Upper lobe of left lung (tissue), 6 donors: ENCODE measurements around the gene SLC5A8. TPM values are rescaled to one million over a fixed set of nuclear protein-coding genes. Genes with fewer than 3 reads are reported as not detected.
A peak's percentile ranks its signal among the peaks of the same experiment; 100 is the strongest.

Experiments used
- ATAC-seq, 2 donors: fragments of 200-7000 bp; cut with Tn5 transposase; one replicate each; pipeline ENCODE4 v1.9.1; 2022; ENCODE audit warnings: mild to moderate bottlenecking in 2 of 2, moderate library complexity in 2 of 2; ENCODE audit not compliant: low FRiP score in 2 of 2
- DNase-seq, 2 donors: peaks; one replicate each; pipeline ENCODE4 v3.0.0-alpha.2; 2019 to 2020
- H3K27ac ChIP-seq, 4 donors: fragments of 200-600 bp; sonication (generic); one replicate each; pipeline ENCODE4 v1.5.1; 2016 to 2019
- H3K27me3 ChIP-seq, 4 donors: fragments of 200-600 bp; sonication (generic); one replicate each; pipeline ENCODE4 v1.5.1; 2017 to 2019
- H3K36me3 ChIP-seq, 4 donors: fragments of 200-600 bp; sonication (generic); one replicate each; pipeline ENCODE4 v1.5.1; 2016 to 2019
- H3K4me1 ChIP-seq, 4 donors: fragments of 200-600 bp; sonication (generic); one replicate each; pipeline ENCODE4 v1.5.1; 2018 to 2019
- H3K4me3 ChIP-seq, 4 donors: fragments of 200-600 bp; sonication (generic); one replicate each; pipeline ENCODE4 v1.5.1; 2017 to 2019; ENCODE audit warnings: mild to moderate bottlenecking in 2 of 4, moderate library complexity in 1 of 4
- H3K9me3 ChIP-seq, 4 donors: fragments of 200-600 bp; sonication (generic); one replicate each; pipeline ENCODE4 v1.5.1; 2018 to 2019
- EP300 ChIP-seq, 4 donors: sonication (generic); formaldehyde crosslinking; IDR thresholded peaks; one replicate each; pipeline ENCODE4 v1.5.1; 2017; ENCODE audit warnings: antibody characterized with exemption in 4 of 4, control low read depth in 2 of 4
- POLR2A ChIP-seq, 4 donors: fragments of 450-650 bp; IDR thresholded peaks; one replicate each; pipeline ENCODE4 v1.5.1; 2016 to 2017; ENCODE audit warnings: antibody characterized with exemption in 4 of 4, mild to moderate bottlenecking in 2 of 4
- POLR2AphosphoS5 ChIP-seq, 2 donors: sonication (generic); formaldehyde crosslinking; IDR thresholded peaks; one replicate each; pipeline ENCODE4 v1.5.1; 2017; ENCODE audit warnings: antibody characterized with exemption in 2 of 2
- WGBS, 2 donors: methylation state at CpG; one replicate each; pipeline ENCODE4 v1.1.5; 2017 to 2018; 5-methylcytosine and 5-hydroxymethylcytosine counted together
- total RNA-seq, 6 donors: library from RNA; depleted of rRNA in 4 of 6; stranded (reverse); fragments of >200 nt in 4 of 6; gene quantifications; one replicate each; pipeline versions ENCODE4 v1.1.0 to v1.2.1, GENCODE V29; 2016 to 2021
- TF ChIP-seq, protein P1 (sequence below), 6 experiments: fragments of 450-650 bp in 4 of 6; fragments of 200-600 bp in 2 of 6; sonication (generic) in 2 of 6; IDR thresholded peaks; one replicate each; pipeline ENCODE4 v1.5.1; 2016 to 2019; ENCODE audit warnings: antibody characterized with exemption in 6 of 6
- donor health status: DM: no; HTN: no; CAD: no; lungs with moderate emphysema.
- donor health status: DM: no; HTN: yes; CAD: no; lungs with severe emphysema.

The SLC5A8 gene
- total RNA-seq, 6 donors from 2014 or later = 2.1 to 8.8 (median 7.2) TPM; not detected in 1

DNA sequence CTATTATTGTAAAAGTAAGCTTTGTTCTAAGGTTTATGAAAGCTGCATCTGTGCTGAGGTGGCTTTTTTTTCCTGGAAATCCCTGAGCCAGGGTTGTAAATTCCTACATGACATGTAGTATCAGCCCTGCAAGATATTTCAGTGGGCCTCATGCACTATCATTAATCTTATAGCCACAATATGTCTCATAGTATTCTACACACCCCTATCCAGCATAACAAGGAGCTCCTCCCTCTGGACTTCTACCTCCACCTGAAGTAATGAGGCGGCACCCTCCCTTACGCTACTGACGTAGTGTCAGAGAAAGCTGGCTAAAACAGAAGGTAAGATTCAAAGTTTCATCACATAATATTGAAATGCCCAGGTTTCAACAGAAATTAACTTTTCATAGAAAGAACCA is 35.5 kb downstream of the SLC5A8 start:
- 75 to 90% methylated on average over 3 of the region's 3 CpGs for WGBS, 2 donors
- Histone ChIP-seq H3K27ac (no peak overlapping the region), H3K36me3 (no peaks in the 10 kb centered on the region), H3K9me3 (no peaks in the 10 kb centered on the region), H3K27me3 (no peaks in the 10 kb centered on the region), H3K4me3 (no peak overlapping the region), H3K4me1 (no peaks in the 10 kb centered on the region)
- no peak for ATAC-seq
- no peak for DNase-seq
- TF ChIP-seq POLR2AphosphoS5 (IDR thresholded peaks at IDR 0.05) = no peak
- TF ChIP-seq, protein P1, sequence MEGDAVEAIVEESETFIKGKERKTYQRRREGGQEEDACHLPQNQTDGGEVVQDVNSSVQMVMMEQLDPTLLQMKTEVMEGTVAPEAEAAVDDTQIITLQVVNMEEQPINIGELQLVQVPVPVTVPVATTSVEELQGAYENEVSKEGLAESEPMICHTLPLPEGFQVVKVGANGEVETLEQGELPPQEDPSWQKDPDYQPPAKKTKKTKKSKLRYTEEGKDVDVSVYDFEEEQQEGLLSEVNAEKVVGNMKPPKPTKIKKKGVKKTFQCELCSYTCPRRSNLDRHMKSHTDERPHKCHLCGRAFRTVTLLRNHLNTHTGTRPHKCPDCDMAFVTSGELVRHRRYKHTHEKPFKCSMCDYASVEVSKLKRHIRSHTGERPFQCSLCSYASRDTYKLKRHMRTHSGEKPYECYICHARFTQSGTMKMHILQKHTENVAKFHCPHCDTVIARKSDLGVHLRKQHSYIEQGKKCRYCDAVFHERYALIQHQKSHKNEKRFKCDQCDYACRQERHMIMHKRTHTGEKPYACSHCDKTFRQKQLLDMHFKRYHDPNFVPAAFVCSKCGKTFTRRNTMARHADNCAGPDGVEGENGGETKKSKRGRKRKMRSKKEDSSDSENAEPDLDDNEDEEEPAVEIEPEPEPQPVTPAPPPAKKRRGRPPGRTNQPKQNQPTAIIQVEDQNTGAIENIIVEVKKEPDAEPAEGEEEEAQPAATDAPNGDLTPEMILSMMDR (IDR thresholded peaks at IDR 0.05) = no peak
- TF ChIP-seq EP300 (IDR thresholded peaks at IDR 0.05) = no peak
- no peak for TF ChIP-seq POLR2A (IDR thresholded peaks at IDR 0.05)

DNA sequence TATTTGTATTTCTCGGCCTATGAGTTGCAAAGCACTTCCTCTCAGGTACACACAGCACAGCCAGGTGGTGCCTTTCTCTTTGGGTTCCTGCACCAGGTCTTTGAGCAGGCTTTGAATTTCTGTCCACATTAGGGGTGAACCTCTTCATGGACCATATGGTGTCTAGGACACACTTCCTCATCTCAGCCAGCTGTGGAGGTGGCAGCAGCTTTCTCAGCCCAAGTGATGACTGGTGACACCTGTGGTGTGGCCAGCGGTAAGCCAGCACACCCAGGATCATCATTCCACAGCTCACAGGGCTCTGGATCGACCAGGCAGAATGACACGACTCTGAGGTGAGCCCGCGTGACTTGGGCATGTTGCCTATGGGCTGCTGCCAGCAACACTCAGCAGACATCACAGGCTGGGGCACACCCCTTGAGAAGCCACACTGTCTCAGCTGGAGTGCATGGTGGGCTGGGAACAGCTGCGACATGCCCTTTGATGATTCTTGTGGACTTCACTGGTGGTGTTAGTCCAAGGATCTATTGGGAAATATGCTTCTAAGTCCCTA is 36.8 kb downstream of the SLC5A8 start:
- no peak for TF ChIP-seq POLR2AphosphoS5 (IDR thresholded peaks at IDR 0.05)
- no peak for TF ChIP-seq POLR2A (IDR thresholded peaks at IDR 0.05)
- TF ChIP-seq EP300 (IDR thresholded peaks at IDR 0.05) = no peak
- TF ChIP-seq, protein P1 (IDR thresholded peaks at IDR 0.05) = no peak
- Histone ChIP-seq H3K4me3 (no peak overlapping the region), H3K9me3 (no peaks in the 10 kb centered on the region), H3K36me3 (no peaks in the 10 kb centered on the region), H3K27me3 (no peaks in the 10 kb centered on the region), H3K27ac (no peak overlapping the region), H3K4me1 (no peaks in the 10 kb centered on the region)
- DNase-seq = no peak
- WGBS, 2 donors = 85 to 86% methylated on average over 6 to 7 of the region's 7 CpGs
- peak in 1 of 2 donors; percentile 15 for ATAC-seq

DNA sequence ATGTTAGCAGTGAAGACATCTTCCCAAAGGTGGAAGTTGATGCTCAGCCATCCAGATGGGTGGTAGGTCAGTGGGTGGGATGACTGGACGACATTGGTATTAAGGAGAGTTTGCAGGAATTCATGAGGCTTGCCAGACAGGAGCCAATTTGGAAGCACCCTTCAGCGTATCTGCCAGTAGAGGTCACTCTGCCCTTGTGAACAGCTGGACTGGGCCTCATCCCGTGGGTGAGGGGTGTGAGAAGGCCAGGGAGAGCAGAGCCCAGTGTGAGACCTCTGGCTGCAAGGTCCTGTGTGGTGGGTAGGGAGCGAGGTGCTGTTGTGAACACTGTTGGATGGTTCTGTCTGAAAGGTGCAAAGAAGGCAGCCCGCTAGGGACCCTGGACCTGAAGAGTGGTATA is 37.7 kb downstream of the SLC5A8 start:
- Histone ChIP-seq H3K9me3 (no peaks in the 10 kb centered on the region), H3K36me3 (no peaks in the 10 kb centered on the region), H3K27ac (no peak overlapping the region), H3K4me3 (no peak overlapping the region), H3K4me1 (no peaks in the 10 kb centered on the region), H3K27me3 (no peaks in the 10 kb centered on the region)
- peak; percentile 23 to 48 for ATAC-seq
- WGBS, 2 donors = 35 to 41% methylated on average over 5 of the region's 5 CpGs
- no peak for TF ChIP-seq POLR2AphosphoS5 (IDR thresholded peaks at IDR 0.05)
- TF ChIP-seq, protein P1 (IDR thresholded peaks at IDR 0.05) = peak in 1 of 6 experiments; percentile 17
- DNase-seq = peak in 1 of 2 donors; percentile 23

DNA sequence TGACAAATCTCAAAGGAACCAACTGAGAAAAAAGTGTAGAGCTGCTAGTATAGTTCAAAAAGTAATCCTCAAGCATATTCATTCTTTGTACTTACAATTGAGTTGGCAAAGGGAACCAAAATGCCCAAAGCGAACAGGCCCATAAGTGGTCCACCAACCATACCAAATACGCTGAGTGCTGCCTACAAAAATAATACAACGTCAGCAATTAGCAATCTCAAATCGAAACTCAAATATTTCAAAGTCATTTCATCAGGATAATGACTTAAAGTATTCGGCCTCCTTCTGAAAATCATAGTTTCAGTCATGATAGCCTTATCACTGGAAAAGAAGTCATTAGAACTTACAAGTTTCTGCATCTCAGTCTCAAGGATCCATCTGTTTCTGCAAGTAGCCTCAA is 42.0 kb downstream of the SLC5A8 start:
- Histone ChIP-seq H3K9me3 (no peaks in the 10 kb centered on the region), H3K27ac (no peak overlapping the region), H3K4me3 (no peak overlapping the region), H3K27me3 (no peaks in the 10 kb centered on the region), H3K36me3 (no peaks in the 10 kb centered on the region), H3K4me1 (no peaks in the 10 kb centered on the region)
- DNase-seq (no peak), ATAC-seq (no peak)
- WGBS, 2 donors = 89 to 93% methylated on average over 5 of the region's 5 CpGs
- TF ChIP-seq POLR2A (IDR thresholded peaks at IDR 0.05) (no peak), EP300 (IDR thresholded peaks at IDR 0.05) (no peak), POLR2AphosphoS5 (IDR thresholded peaks at IDR 0.05) (no peak)

DNA sequence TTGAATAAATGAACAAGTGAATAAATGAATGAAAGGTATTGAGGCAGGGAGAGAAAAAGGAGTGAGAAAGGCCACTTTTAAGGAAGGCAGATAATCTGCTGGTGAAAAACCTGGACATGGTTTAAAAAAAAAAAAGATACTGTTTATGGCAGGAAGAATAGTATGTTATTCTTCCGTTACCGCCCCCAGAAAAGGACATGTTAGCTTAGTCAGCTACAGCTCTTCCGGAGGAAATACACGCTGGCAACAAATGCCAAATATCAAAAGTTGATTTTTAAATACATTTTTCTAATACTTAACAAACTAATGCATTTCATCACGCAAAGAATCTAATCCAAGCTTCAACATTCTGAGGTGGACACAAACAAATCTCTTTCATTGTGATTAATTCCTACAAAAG is 43.2 kb downstream of the SLC5A8 start:
- H3K27me3 ChIP-seq = no peaks in the 10 kb centered on the region
- H3K4me3 ChIP-seq = no peak overlapping the region
- no peak overlapping the region for H3K27ac ChIP-seq
- WGBS, 2 donors = 66 to 67% methylated on average over 5 of the region's 5 CpGs
- H3K9me3 ChIP-seq = no peaks in the 10 kb centered on the region
- TF ChIP-seq EP300 (IDR thresholded peaks at IDR 0.05) (no peak), POLR2AphosphoS5 (IDR thresholded peaks at IDR 0.05) (no peak), POLR2A (IDR thresholded peaks at IDR 0.05) (no peak)
- TF ChIP-seq, protein P1 (IDR thresholded peaks at IDR 0.05) = no peak
- no peak for DNase-seq
- no peaks in the 10 kb centered on the region for H3K36me3 ChIP-seq
- H3K4me1 ChIP-seq = no peaks in the 10 kb centered on the region
- ATAC-seq = no peak
